HG02588 (cell line): ENCODE data around the gene GIN1.
"Not testable (repeated sequence)": the region's sequence is repeated elsewhere in the genome, so short reads cannot be mapped to it uniquely, and the experiment has no call there.

ENCODE experiments used
- ATAC-seq: cut with Tn5 transposase; IDR thresholded peaks from one replicate; pipeline ENCODE4 v1.9.1; 2021; ENCODE audit warnings: mild to moderate bottlenecking, moderate library complexity; ENCODE audit not compliant: unreplicated experiment

Gene GIN1, protein sequence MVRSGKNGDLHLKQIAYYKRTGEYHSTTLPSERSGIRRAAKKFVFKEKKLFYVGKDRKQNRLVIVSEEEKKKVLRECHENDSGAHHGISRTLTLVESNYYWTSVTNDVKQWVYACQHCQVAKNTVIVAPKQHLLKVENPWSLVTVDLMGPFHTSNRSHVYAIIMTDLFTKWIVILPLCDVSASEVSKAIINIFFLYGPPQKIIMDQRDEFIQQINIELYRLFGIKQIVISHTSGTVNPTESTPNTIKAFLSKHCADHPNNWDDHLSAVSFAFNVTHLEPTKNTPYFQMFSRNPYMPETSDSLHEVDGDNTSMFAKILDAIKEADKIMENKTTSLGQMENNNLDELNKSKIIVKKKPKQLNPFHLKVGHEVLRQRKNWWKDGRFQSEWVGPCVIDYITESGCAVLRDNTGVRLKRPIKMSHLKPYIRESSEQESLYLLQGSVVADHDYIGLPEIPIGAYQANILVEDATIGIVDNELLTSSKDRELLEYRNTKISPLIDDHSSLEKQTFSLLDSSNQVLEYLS

DNA sequence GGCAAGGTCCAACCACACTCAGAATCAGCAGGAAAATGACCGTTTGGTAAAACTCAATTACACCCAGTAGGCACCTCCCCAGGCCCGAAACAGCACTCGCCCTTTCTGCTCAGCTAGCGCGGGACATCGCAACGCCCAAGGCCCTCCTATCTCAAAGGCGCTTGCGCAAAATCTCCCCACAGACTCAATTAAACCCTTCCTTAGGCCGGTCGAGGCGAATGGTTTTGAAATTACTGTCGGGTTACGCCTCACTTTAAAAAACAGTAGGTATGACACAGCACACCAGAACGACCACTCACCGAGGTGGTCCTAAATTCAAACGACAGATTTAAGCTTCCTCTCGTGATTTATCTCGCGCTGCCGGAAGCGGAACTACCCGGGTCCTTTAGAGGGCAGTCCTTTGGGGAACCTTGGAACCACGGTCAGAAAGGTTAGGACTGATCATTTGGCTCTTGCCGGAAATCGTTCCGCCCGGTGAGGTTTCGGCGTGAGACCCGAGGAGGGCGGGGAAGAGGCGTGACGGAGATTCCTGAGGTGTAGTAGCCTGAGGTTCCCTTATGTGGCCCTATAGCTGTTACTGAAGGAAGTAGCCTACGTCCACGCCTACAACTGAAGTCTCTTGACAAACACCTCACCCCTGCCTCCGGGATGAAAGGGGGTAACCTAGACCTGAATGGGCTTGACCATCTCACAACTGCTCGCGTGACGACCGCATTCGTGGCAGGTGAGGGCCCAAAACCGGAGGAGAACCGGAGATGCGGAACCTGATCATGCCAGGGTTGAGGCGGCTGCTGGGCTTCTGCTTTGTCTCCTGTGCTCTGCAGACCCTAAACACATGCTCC, at the start of gene GIN1, which contains the start of gene PPIP5K2:
GIN1 (minus strand) TSS at position 374 of the 842 bp plus-strand sequence. CDS start 11,431 bp downstream, outside the sequence.
PPIP5K2 (plus strand) TSS at position 537 of the 842 bp plus-strand sequence. CDS start 9,289 bp downstream, outside the sequence.
- ATAC-seq: peak; percentile 94

DNA sequence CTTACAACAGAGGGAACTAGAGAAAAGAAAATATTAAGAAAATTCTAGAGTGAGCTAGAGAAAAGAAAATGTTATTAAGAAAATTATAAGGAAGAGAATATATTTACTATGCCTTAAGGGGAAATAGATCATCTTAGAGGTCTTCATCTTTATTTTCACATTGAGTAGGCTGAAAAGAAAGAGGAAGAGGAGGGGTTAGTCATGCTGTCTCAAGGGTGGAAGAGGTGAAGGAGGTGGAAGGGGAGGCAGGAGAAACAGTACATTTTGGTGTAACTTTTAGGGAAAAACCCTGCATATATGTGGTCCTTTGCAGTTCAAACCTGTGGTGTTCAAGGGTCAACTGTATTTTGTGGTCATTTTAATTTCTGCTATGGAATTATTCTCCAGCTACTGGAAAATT, 46.8 kb upstream of the GIN1 start:
- ATAC-seq: no peak

DNA sequence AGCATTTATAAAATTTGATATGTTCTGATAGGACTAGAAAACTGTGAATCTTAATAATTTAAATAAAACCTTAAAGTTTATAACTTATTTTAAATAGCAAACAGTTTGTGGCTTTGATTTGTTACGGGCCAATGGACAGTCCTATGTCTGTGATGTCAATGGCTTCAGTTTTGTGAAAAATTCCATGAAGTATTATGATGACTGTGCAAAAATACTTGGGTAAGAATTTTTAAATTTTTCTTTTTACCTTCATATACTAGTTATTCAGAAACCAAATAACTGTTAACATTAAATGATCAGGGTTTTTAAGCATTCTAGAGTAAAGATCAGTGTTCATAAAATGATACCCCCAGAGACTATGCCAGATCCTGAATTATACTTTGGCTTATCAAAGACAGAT, 31.2 kb upstream of the GIN1 start:
- ATAC-seq: no peak

DNA sequence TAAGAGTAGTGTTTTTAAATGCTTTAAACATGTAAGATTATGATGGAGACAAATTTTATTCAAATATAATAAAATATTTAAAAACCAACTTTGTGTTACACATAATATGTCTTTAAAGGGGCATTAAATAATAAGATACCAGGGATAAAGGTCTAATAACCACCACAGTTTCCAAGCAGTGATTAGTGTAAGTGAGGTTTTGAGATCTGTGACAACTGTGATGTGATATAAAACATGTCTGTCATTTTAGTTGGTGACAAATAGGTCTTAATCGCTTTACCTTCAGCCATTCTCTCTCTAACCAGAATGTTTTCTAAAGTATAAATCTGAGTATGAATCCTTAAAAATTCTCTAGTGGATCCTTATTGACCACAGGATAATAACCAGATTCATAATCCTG, 28.3 kb upstream of the GIN1 start:
- no peak for ATAC-seq

DNA sequence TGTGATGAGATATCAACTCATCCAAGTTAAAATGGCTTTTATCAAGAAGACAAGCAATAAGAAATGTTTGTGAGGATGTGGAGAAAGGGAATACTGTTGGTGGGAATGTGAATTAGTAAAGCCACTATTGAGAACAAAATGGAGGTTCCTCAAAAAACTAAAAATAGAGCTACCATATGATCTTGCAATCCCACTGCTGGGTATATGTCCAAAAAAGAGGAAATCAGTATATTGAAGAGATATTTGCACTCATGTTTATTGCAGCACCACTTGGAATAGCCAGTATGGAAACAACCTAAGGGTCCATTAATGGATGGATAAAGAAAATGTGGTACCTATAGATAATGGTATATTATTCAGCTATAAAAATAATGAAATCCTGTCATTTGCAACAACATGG, 25.3 kb upstream of the GIN1 start:
- ATAC-seq: no peak

DNA sequence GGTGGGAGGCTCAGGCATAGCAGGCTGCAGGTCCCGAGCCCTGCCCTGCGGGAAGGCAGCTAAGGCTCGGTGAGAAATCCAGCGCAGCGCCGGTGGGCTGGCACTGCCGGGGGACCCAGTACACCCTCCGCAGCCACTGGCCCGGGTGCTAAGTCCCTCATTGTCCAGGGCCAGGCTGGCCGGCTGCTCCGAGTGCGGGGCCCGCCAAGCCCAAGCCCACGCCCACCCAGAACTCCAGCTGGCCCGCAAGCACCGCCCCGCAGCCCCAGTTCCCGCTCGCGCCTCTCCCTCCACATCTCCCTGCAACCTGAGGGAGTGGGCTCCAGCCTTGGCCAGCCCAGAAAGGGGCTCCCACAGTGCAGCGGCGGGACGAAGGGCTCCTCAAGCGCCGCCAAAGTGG, 22.2 kb upstream of the GIN1 start:
- ATAC-seq: not testable (repeated sequence)

DNA sequence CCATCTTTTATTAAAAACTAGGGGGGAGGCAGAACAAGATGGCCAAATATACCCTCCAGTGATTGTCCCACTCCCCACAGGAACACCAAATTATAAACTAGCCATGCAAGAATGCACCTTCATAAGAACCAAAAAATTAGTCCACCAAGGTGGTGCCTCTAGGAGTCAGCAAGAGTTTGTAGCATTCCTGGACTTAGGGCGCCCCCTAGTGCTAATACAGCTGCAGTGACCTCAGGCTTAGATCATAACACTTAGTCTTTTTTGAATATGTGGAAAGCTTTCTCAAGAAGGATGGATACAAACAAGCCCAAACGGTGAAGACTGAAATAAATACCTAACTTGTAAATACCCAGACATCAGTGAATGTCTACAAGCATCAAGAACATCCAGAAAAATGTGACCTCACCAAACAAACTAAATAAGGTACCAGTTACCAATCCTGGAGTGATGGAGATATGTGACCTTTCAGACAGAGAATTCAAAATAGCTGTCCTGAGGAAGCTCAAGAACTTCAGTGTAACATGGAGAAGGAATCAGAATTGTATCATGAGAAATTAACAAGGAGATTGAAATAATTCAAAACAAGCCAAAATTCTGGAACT, 19.4 kb upstream of the GIN1 start:
- peak; percentile 99 for ATAC-seq

DNA sequence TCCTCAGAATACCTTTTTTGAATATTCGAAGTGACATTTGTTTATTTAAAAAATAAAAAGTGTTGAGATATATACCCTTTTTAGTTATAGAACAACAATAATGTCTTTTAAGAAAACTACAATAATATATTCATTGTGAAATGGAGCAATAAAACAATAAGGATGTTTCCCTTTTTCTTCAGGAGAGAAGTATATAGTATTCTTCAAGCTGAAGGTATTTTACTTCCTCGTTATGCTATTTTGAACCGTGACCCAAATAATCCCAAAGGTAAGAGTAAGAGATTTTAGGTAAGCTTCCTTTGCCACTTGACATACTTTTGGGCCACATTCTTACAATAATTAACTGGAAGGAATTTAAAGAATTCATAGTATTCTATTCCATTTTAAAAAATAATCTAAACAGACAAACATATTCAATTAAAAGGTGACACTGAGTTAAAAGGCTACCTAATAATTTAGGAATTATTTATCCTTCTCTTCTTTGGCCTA, 18.3 kb upstream of the GIN1 start:
- no peak for ATAC-seq

DNA sequence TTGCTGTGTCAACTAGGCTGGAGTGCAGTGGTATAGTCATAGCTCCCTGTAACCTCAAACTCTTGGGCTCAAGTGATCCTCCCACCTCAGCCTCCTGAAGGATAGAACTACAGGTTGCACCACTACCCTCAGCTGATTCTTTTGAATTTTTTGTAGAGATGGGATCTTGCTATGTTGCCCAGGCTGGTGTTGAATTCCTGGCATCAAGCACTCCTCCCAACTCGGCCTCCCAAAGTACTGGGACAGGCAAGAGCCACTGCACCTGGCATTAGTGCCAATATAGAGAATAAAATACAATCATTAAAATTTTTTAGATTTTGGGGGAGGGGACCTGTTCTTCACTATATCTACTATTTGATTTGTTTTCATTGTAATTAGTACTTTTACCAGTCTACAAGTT, 15.5 kb upstream of the GIN1 start:
- ATAC-seq: no peak

DNA sequence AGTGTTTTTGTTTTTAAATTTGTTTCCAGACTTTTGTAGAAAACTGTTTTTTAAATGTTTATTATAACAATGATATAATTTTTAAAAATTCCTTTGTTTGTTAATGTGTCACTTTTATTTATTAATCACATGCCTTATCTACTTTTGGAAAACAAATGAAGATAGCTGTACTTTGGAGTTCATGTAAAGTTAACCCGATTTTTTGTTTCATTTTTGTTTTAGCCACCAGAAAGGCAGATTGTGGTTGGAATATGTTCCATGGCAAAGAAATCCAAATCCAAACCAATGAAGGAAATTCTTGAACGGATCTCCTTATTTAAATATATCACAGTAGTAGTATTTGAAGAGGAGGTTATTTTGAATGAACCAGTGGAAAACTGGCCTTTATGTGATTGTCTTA, 13.3 kb upstream of the GIN1 start:
- ATAC-seq: no peak

DNA sequence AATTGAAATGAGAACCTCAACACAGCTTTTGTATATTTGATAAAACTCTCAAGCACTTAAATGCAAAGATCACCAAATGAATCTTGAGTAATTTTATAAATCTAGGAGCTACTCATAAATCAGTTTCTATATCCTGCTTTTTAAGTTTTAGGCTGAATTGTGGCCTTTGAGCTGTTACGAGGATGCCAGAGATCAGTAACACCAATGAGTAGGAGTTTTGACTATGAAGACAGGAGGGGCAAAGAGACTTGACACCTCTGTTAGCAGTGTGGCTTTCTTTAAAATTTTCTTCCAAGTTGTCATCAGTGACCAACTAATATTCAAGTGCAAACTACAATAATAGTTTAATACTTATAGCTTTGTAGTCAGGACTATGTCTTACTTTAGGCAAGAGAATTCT, 12.7 kb upstream of the GIN1 start:
- no peak for ATAC-seq

DNA sequence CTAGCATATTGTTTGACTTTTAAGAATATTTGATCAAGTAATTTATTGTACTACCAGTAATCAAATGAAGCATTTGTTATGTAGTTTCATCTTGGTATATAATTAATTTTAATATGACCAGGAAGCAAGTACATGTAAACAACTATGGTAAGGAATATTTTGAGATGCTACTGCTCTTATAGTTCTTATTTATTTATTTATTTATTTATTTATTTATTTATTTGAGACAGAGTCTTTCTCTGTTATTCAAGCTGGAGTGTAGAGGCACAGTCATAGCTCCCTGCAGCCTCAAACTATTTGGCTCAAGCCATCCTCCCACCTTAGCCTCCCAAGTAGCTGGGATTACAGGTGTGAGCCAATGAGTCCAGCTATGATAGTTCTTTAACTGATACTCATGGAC, 8.3 kb upstream of the GIN1 start:
- ATAC-seq: no peak

DNA sequence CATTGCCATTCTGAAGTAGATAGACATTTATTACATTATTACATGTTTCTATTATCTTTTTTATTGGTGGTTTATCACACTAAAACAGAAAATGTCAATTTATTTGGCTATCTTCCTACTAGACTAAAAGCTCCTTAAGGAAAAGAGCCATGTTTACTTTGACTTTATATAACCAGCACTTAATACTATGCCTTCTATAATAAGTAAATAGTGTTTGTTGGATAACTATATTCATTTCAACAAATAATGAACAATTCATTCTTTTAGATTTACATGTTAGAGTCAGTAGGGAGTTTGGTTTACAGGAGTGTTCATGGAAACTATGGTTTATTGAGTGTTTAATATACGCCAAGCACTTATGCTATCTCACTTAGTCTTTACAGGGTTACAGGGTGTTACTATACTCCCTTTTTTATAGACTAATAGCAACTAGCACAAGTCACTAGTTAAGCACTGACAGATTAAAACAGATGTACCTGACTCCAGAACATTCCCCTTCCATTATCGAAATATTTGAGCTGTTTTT, 7.4 kb upstream of the GIN1 start:
- no peak for ATAC-seq

DNA sequence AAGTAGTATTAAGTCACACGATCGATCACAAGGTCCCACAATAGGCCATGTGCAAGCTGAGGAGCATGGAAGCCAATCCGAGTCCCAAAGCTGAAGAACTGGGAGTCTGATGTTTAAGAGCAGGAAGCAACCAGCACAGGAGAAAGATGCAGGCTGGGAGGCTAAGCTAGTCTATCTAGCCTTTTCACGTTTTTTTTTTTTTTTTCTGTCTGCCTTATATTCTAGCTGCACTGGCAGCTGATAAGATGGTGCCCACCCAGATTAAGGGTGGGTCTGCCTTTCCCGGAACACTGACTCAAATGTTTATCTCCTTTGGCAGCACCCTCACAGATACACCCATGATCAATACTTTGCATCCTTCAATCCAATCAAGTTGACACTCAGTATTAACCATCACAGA, 6.6 kb upstream of the GIN1 start:
- ATAC-seq: no peak

DNA sequence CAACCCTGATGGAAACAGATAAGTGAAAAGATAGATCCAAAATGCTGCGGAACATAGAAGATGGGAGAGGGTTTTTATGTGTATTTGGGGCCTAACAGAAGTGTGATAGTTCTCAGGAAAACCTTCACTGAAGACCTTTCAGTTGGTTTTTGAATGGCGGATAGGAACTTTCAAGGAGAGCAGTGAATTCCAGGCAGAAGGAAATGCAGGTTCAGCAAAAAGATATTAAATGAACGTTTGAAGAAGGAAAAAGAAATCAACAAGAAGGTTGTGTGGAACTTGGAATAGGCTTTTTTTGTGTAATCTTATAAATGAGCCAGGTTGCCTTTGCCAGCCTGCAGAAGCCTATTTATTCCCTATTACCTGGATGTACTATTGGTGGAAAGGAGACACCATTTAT, 2.3 kb upstream of the GIN1 start:
- no peak for ATAC-seq

DNA sequence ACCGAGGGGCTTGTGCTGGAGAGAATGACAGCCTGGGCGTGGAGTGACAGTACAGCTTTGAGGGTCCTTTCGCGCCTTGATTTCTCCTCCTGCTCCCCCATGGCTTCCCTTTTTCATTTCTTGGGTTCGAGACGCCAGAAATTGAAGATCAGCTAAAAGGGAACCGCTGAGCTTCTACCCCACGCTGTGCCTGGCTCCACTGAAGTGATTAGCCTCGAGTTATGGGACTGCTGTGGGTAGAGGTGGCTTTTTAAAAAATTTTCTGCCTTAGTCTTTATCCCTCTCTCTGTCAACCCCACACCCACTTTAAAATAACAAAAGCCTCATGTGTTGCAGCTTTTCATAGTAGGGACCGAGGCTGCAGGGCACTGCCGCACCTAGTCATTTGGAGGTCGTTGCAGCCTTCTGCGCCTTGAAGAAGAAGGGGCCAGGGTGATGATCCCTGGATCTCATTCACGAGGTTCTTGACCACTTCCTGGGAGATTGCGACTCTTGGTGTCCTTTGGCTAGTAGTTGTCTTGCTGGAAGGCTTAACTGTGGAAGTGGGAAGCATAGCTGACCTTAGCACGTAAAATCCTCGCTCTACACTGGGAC, 766 bp upstream of the GIN1 start:
- no peak for ATAC-seq

DNA sequence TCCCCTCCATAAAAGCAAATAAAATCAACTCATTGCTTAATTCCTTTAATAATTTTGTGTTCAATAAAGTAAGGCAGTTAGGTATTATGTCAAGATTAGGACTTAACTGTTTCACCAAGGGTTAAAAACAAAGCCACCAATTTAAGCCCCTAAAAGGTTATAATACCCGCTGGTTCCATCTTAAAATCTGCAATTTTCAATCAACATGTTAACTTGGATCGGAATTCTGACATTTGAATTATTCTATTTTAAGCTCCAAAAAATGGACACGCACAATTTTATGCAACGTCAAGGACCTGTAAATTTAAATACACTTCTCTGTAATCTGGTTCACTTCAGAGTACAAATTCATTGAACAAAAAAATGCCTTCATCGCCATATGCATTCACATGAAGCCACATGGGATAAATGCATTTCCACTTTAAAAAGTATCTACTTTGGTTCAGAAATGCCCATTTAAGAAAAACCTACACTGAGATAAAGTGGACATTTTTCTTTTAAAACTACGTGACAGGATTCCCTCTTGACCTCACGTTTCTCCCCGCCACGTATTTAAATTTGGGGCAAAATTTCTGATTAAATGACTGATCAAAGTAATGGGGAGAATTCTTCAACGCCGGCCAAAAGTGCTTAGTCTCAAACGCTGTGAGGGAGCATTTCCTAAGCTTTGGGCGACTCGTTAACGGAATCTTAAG, 721 bp downstream of the GIN1 start:
- ATAC-seq: no peak

DNA sequence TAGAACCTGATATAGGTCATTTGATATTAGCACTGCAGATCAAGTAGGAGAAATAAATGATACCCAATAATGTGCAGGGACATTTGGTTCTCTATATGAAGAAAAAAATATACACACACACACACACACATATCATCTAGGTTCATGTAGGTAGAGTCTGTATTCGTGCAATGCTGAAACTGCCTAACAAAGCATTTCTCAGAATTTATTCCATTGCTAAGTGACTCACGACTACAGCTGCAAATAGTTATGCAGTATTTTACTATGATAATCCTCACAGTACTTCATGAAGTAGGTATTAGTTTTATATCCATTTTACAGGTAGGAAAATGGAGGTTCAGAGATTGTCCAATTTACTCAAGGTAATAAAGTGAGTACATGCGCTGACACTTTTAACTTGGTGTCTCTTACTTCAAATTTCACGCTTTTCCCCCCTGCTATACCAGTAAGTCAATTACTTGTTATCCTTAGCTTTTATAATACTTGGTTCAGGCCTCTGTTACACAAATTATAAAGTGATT, 2.4 kb downstream of the GIN1 start:
- no peak for ATAC-seq

DNA sequence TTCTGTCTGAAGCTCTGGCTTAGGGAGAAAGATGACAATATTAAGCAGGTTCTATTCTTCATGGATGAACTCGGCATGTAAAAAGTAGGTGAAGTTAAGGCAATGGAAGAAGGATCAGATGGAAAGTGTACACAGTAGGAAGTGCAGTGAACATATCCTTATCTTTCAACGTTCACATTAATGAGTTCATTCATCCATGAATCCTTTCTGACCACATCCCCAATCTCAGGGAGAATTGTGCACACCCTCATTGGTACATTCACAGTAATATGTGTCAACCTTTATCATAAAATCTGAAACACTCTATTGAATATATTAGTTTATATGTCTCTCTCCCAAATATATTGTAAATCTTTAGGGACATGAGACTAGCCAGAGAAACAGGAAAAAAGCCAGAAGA, 5.5 kb downstream of the GIN1 start:
- no peak for ATAC-seq

DNA sequence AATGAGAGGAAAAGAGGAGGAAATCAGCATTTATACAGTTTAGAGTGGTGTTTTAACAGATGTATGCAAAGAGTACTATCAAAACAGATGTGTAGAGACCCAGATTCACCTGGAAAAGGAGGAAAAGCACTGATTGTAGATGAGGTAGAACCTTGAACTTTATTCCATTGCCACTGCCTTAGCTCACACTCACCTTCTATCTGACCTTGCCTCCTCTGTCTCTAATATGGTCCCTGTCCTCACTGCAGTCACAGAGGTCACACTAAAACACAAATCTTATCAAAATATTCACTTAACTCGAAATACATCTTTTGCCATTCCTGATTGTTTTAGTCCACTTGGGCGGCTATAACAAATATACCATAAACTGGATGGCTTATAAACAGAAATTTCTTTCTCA, 7.0 kb downstream of the GIN1 start:
- no peak for ATAC-seq
